Spleen (tissue), 11 donors: Measurements from ENCODE around the gene RPS19BP1. TPM values are rescaled to one million over a fixed set of nuclear protein-coding genes. Genes with fewer than 3 reads are reported as not detected.
"Not testable (repeated sequence)": the region's sequence is repeated elsewhere in the genome, so short reads cannot be mapped to it uniquely, and the experiment has no call there.

Experiments used
- DNase-seq: peaks from one replicate; pipeline ENCODE4 v3.0.0-alpha.2; 2020
- H3K27ac ChIP-seq, 8 donors: fragments of 200-600 bp; sonication (generic) in 7 of 8; 1 replicate in 4 of 8; 2 replicates in 4 of 8; pipeline versions ENCODE4 v1.5.0 to v1.8.0; 2016 to 2021; ENCODE audit warnings: inconsistent platforms in 4 of 8, mild to moderate bottlenecking in 4 of 8, moderate library complexity in 1 of 8
- H3K27me3 ChIP-seq, 7 donors: fragments of 200-600 bp; sonication (generic) in 6 of 7; replicated peaks in 1 of 7; 1 replicate in 4 of 7; 2 replicates in 3 of 7; pipeline versions ENCODE4 v1.5.0 to v1.8.0; 2016 to 2021; ENCODE audit warnings: inconsistent platforms in 3 of 7, mild to moderate bottlenecking in 1 of 7
- H3K36me3 ChIP-seq, 6 donors: fragments of 200-600 bp; sonication (generic) in 5 of 6; 1 replicate in 4 of 6; 2 replicates in 2 of 6; pipeline versions ENCODE4 v1.5.0 to v1.8.0; 2016 to 2021; ENCODE audit warnings: inconsistent platforms in 2 of 6
- H3K4me1 ChIP-seq, 6 donors: fragments of 200-600 bp; sonication (generic) in 5 of 6; 1 replicate in 3 of 6; 2 replicates in 3 of 6; pipeline versions ENCODE4 v1.5.0 to v1.8.0; 2016 to 2021; ENCODE audit warnings: inconsistent platforms in 3 of 6
- H3K4me3 ChIP-seq, 8 donors: fragments of 200-600 bp; sonication (generic) in 7 of 8; 1 replicate in 4 of 8; 2 replicates in 4 of 8; pipeline versions ENCODE4 v1.5.0 to v1.8.0; 2016 to 2021; ENCODE audit warnings: inconsistent platforms in 4 of 8, mild to moderate bottlenecking in 4 of 8, moderate library complexity in 2 of 8
- H3K9me3 ChIP-seq, 8 donors: fragments of 200-600 bp; sonication (generic) in 7 of 8; 1 replicate in 4 of 8; 2 replicates in 4 of 8; pipeline versions ENCODE4 v1.5.0 to v1.8.0; 2016 to 2021; ENCODE audit warnings: inconsistent platforms in 4 of 8
- CTCF ChIP-seq, 11 experiments: fragments of 200-600 bp in 7 of 11; fragments of 450-650 bp in 4 of 11; sonication (generic) in 4 of 11; IDR thresholded peaks in 8 of 11; conservative IDR thresholded peaks in 3 of 11; 1 replicate in 7 of 11; 2 replicates in 4 of 11; pipeline versions ENCODE4 v1.4.0 to v1.8.0; 2016 to 2021; ENCODE audit warnings: antibody characterized with exemption in 11 of 11, inconsistent platforms in 4 of 11, mild to moderate bottlenecking in 1 of 11
- POLR2A ChIP-seq, 3 donors: fragments of 450-650 bp; IDR thresholded peaks; one replicate each; pipeline ENCODE4 v1.5.1; 2017; ENCODE audit warnings: antibody characterized with exemption in 3 of 3, mild to moderate bottlenecking in 1 of 3
- POLR2AphosphoS5 ChIP-seq, 3 donors: sonication (generic); formaldehyde crosslinking; IDR thresholded peaks; one replicate each; pipeline ENCODE4 v1.5.1; 2017; ENCODE audit warnings: antibody characterized with exemption in 3 of 3
- WGBS, 5 donors: extraction: QIAGEN DNeasy Blood & Tissue Kit in 3 of 5; methylation state at CpG; one replicate each; pipeline versions ENCODE4 v1.1.5 to v1.1.7; 2013 to 2018; 5-methylcytosine and 5-hydroxymethylcytosine counted together
- intact Hi-C: fragments of 100-400 bp; cut with DNase I; formaldehyde crosslinking; loops from one replicate; pipeline ENCODE4 v1.15.0; 2023; ENCODE audit warnings: low total_unique reads
- polyA plus RNA-seq, 3 donors: library from polyadenylated mRNA; stranded (reverse); fragments of 200-250 nt; gene quantifications; one replicate each; pipeline ENCODE4 v1.2.1, GENCODE V29; 2013
- total RNA-seq, 7 donors: library from RNA; depleted of rRNA in 3 of 7; stranded (reverse); fragments of >200 nt in 3 of 7; fragmentation: NEBNext Ultra II Directional in 4 of 7; extraction: Animal tissue kit (Norgen Biotek cat#: 25700) in 4 of 7; gene quantifications; one replicate each; pipeline versions ENCODE4 v1.1.0 to v1.2.1, GENCODE V29; 2016 to 2021
- donor health status: healthy with polysubstance abuse.
- donor health status: DM: no; HTN: no; CAD: no; lungs with moderate emphysema.
- donor health status: DM: no; HTN: no; CAD: no.
- donor health status: Bipolar disorder and iron deficiency.
- donor health status: healthy.
- donor health status: DM: no; HTN: no; CAD: no.
- donor health status: DM: yes; HTN: yes; CAD: no.

The RPS19BP1 gene
- total and polyA plus RNA-seq, 10 donors: 55.8 to 210 (median 96.6) TPM

GRCh38 chr22:39512026-39512425 is 20.5 kb downstream of the RPS19BP1 start:
- Histone ChIP-seq H3K27me3 (no peaks in the 10 kb centered on the region), H3K27ac (peak overlapping the region in 1 of 8 donors; percentile 8), H3K4me3 (no peak overlapping the region), H3K4me1 (peaks cover 2 to 71% (median 28%) of the 10 kb centered on the region in 6 donors), H3K36me3 (peaks cover 0 to 100% (median 84%) of the 10 kb centered on the region in 6 donors), H3K9me3 (peaks cover 0 to 10% (median 0%) of the 10 kb centered on the region in 8 donors)
- TF ChIP-seq POLR2AphosphoS5 (IDR thresholded peaks at IDR 0.05) (peak in 1 of 3 donors; percentile 28), POLR2A (IDR thresholded peaks at IDR 0.05) (no peak)
- DNase-seq: no peak
- intact Hi-C loops: loop anchor here (10.0 kb wide), 1 partner anchor 337 kb away; no protein-coding TSS in a partner anchor
- 90 to 97% (median 95%) methylated on average over 6 to 10 of the region's 10 CpGs for WGBS, 5 donors

GRCh38 chr22:39511226-39511625 is 21.3 kb downstream of the RPS19BP1 start:
- H3K4me1 ChIP-seq: peaks cover 2 to 76% (median 31%) of the 10 kb centered on the region in 6 donors
- no peak overlapping the region for H3K4me3 ChIP-seq
- intact Hi-C loops: loop anchor here (10.0 kb wide), 1 partner anchor 336 kb away; no protein-coding TSS in a partner anchor
- WGBS, 5 donors: 94 to 97% (median 95%) methylated on average over 13 of the region's 13 CpGs
- H3K27ac ChIP-seq: peak overlapping the region in 1 of 8 donors; percentile 63
- H3K9me3 ChIP-seq: peaks cover 0 to 10% (median 0%) of the 10 kb centered on the region in 8 donors
- DNase-seq: no peak
- H3K36me3 ChIP-seq: peaks cover 0 to 100% (median 92%) of the 10 kb centered on the region in 6 donors
- no peaks in the 10 kb centered on the region for H3K27me3 ChIP-seq
- TF ChIP-seq POLR2AphosphoS5 (IDR thresholded peaks at IDR 0.05) (peak in 1 of 3 donors; percentile 13), POLR2A (IDR thresholded peaks at IDR 0.05) (no peak)

GRCh38 chr22:39510529-39511149 is 21.9 kb downstream of the RPS19BP1 start:
- TF ChIP-seq POLR2A (IDR thresholded peaks at IDR 0.05) (no peak), POLR2AphosphoS5 (IDR thresholded peaks at IDR 0.05) (no peak)
- Histone ChIP-seq H3K9me3 (peaks cover 0 to 10% (median 0%) of the 10 kb centered on the region in 8 donors), H3K4me3 (no peak overlapping the region), H3K4me1 (peaks cover 2 to 76% (median 29%) of the 10 kb centered on the region in 6 donors), H3K27me3 (no peaks in the 10 kb centered on the region), H3K36me3 (peaks cover 0 to 100% (median 94%) of the 10 kb centered on the region in 6 donors), H3K27ac (peak overlapping the region in 2 of 8 donors; percentile 61 to 63)
- WGBS, 5 donors: 90 to 99% (median 95%) methylated on average over 4 of the region's 4 CpGs
- intact Hi-C loops: loop anchor here (10.0 kb wide), 1 partner anchor 336 kb away; no protein-coding TSS in a partner anchor
- no peak for DNase-seq

GRCh38 chr22:39508393-39508792 is 24.2 kb downstream of the RPS19BP1 start:
- no peak overlapping the region for H3K4me3 ChIP-seq
- H3K27ac ChIP-seq: peak overlapping the region in 5 of 8 donors; percentile 1 to 63 (median 52)
- no peaks in the 10 kb centered on the region for H3K27me3 ChIP-seq
- TF ChIP-seq CTCF (IDR thresholded peaks at IDR 0.05 in 8 of 11, conservative IDR thresholded peaks at IDR 0.05 in 3 of 11) (no peak), POLR2A (IDR thresholded peaks at IDR 0.05) (no peak), POLR2AphosphoS5 (IDR thresholded peaks at IDR 0.05) (no peak)
- peaks cover 3 to 98% (median 90%) of the 10 kb centered on the region in 6 donors for H3K36me3 ChIP-seq
- 81 to 91% (median 86%) methylated on average over 4 of the region's 4 CpGs for WGBS, 5 donors
- intact Hi-C loops: no loop called here
- H3K4me1 ChIP-seq: peaks cover 10 to 79% (median 35%) of the 10 kb centered on the region in 6 donors
- no peaks in the 10 kb centered on the region for H3K9me3 ChIP-seq
- no peak for DNase-seq

GRCh38 chr22:39507021-39507420 is 25.5 kb downstream of the RPS19BP1 start:
- H3K9me3 ChIP-seq, H3K27ac ChIP-seq, H3K27me3 ChIP-seq, H3K4me3 ChIP-seq, intact Hi-C loops, DNase-seq: not testable (repeated sequence)
- WGBS, 5 donors: 73 to 93% (median 81%) methylated on average over 10 of the region's 10 CpGs
- H3K4me1 ChIP-seq: peaks cover 16 to 87% (median 44%) of the 10 kb centered on the region in 6 donors
- peaks cover 3 to 84% (median 76%) of the 10 kb centered on the region in 6 donors for H3K36me3 ChIP-seq

- whole genome bisulfite sequencing, 5 donors: 89 to 97% (median 96%) methylated on average over 16 of the region's 16 CpGs
- DNase-seq: no peak
- TF ChIP-seq POLR2AphosphoS5 (IDR thresholded peaks at IDR 0.05) (no peak), POLR2A (IDR thresholded peaks at IDR 0.05) (no peak)
Observed at GRCh38 chr22:39504071-39504470, 28.5 kb downstream of the RPS19BP1 start.

More at GRCh38 chr22:39504071-39504470, 28.5 kb downstream of the RPS19BP1 start:
- intact Hi-C loops: no loop called here
- peak overlapping the region in 3 of 8 donors; percentile 98 to 99 (median 99) for H3K4me3 ChIP-seq
- H3K4me1 ChIP-seq: peaks cover 17 to 77% (median 43%) of the 10 kb centered on the region in 6 donors
- H3K9me3 ChIP-seq: no peaks in the 10 kb centered on the region
- peak overlapping the region in 1 of 8 donors; percentile 93 for H3K27ac ChIP-seq
- no peaks in the 10 kb centered on the region for H3K27me3 ChIP-seq
- peaks cover 3 to 55% (median 50%) of the 10 kb centered on the region in 6 donors for H3K36me3 ChIP-seq
